Neuronal stem cell (in vitro differentiated cells): ENCODE measurements around the gene USP33.

Source experiments
- DNase-seq: peaks from one replicate; pipeline ENCODE4 v3.0.0-alpha.2; 2013; ENCODE audit warnings: low spot score
- H2AFZ ChIP-seq: one replicate; pipeline ENCODE4 v1.6.1; 2013; ENCODE audit warnings: mild to moderate bottlenecking, low read length, inconsistent platforms
- H2AK5ac ChIP-seq: 2 replicates; pipeline ENCODE4 v1.6.1; 2013; ENCODE audit warnings: low read depth, mild to moderate bottlenecking, inconsistent platforms, low read length, moderate library complexity, mixed read lengths
- H2BK120ac ChIP-seq: 2 replicates; pipeline ENCODE4 v1.6.1; 2013; ENCODE audit warnings: low read depth, mild to moderate bottlenecking, inconsistent platforms, low read length, moderate library complexity, mixed read lengths
- H2BK12ac ChIP-seq: one replicate; pipeline ENCODE4 v1.6.1; 2013; ENCODE audit warnings: low read length, inconsistent platforms
- H2BK15ac ChIP-seq: 2 replicates; pipeline ENCODE4 v1.6.1; 2013; ENCODE audit warnings: mild to moderate bottlenecking, low read length, inconsistent platforms, mixed read lengths
- H2BK5ac ChIP-seq: one replicate; pipeline ENCODE4 v1.6.1; 2013; ENCODE audit warnings: inconsistent platforms, mild to moderate bottlenecking, low read length, moderate library complexity
- H3K14ac ChIP-seq: one replicate; pipeline ENCODE4 v1.6.1; 2013; ENCODE audit warnings: low read length, inconsistent platforms
- H3K18ac ChIP-seq: 2 replicates; pipeline ENCODE4 v1.6.1; 2013; ENCODE audit warnings: low read length, inconsistent platforms
- H3K23ac ChIP-seq: 2 replicates; pipeline ENCODE4 v1.6.1; 2013; ENCODE audit warnings: low read depth, mild to moderate bottlenecking, mixed read lengths, low read length, inconsistent platforms; ENCODE audit not compliant: poor library complexity
- H3K27ac ChIP-seq: replicated peaks from 3 replicates; pipeline ENCODE4 v1.5.1; 2013; ENCODE audit warnings: low read length, inconsistent platforms
- H3K27me3 ChIP-seq, 3 experiments: 2 replicates each; pipeline ENCODE4 v1.6.1; 2013; ENCODE audit warnings: low read length in 3 of 3, mild to moderate bottlenecking in 2 of 3, inconsistent platforms in 1 of 3, low read depth in 1 of 3, mixed read lengths in 1 of 3, moderate library complexity in 1 of 3; ENCODE audit not compliant: control insufficient read depth in 3 of 3, insufficient read depth in 3 of 3
- H3K36me3 ChIP-seq, 2 donors: replicated peaks in 1 of 2; 2 replicates each; pipeline ENCODE4 v1.6.1; 2013; ENCODE audit warnings: low read length in 2 of 2; ENCODE audit not compliant: control insufficient read depth in 2 of 2, insufficient read depth in 2 of 2
- H3K4ac ChIP-seq: 2 replicates; pipeline ENCODE4 v1.6.1; 2013; ENCODE audit warnings: inconsistent platforms, mild to moderate bottlenecking, low read length, moderate library complexity
- H3K4me1 ChIP-seq, 2 donors: 1 replicate in 1 of 2; 2 replicates in 1 of 2; pipeline ENCODE4 v1.6.1; 2013; ENCODE audit warnings: low read length in 2 of 2, low read depth in 1 of 2; ENCODE audit not compliant: control insufficient read depth in 2 of 2, insufficient read depth in 1 of 2
- H3K4me2 ChIP-seq: one replicate; pipeline ENCODE4 v1.6.1; 2013; ENCODE audit warnings: mild to moderate bottlenecking, low read length, inconsistent platforms; ENCODE audit not compliant: insufficient read depth, poor library complexity, severe bottlenecking
- H3K4me3 ChIP-seq, 2 donors: 2 replicates each; pipeline ENCODE4 v1.5.1; 2013; ENCODE audit warnings: low read length in 2 of 2, mild to moderate bottlenecking in 2 of 2, inconsistent platforms in 1 of 2, moderate library complexity in 1 of 2
- H3K79me1 ChIP-seq: one replicate; pipeline ENCODE4 v1.6.1; 2013; ENCODE audit warnings: low read depth, mild to moderate bottlenecking, inconsistent platforms, low read length, moderate library complexity
- H3K9ac ChIP-seq: one replicate; pipeline ENCODE4 v1.6.1; 2013; ENCODE audit warnings: mild to moderate bottlenecking, low read depth, low read length, inconsistent platforms; ENCODE audit not compliant: poor library complexity
- H3K9me3 ChIP-seq, 2 donors: replicated peaks in 1 of 2; 2 replicates each; pipeline versions ENCODE3 to v1.6.1; 2013; ENCODE audit warnings: low read length in 2 of 2, mild to moderate bottlenecking in 2 of 2, inconsistent platforms in 1 of 2, low read depth in 1 of 2, mixed read lengths in 1 of 2, moderate library complexity in 1 of 2; ENCODE audit not compliant: control insufficient read depth in 2 of 2, insufficient read depth in 1 of 2
- H4K8ac ChIP-seq: one replicate; pipeline ENCODE4 v1.6.1; 2013; ENCODE audit warnings: low read depth, mild to moderate bottlenecking, inconsistent platforms, low read length, moderate library complexity
- H4K91ac ChIP-seq: one replicate; pipeline ENCODE4 v1.6.1; 2013; ENCODE audit warnings: low read length, low read depth, mild to moderate bottlenecking, inconsistent platforms; ENCODE audit not compliant: poor library complexity
- WGBS, 2 donors: extraction: QIAGEN DNeasy Blood & Tissue Kit; methylation state at CpG; one replicate each; pipeline ENCODE4 v1.1.7; 2013; ENCODE audit warnings: missing lambda C conversion rate in 2 of 2, mixed read lengths in 1 of 2; ENCODE audit not compliant: insufficient read length in 2 of 2, insufficient replicate concordance in 1 of 2; ENCODE audit errors: extremely low coverage in 2 of 2; 5-methylcytosine and 5-hydroxymethylcytosine counted together

The USP33 gene

GRCh38 chr1:77658271-77658670 is 101.4 kb downstream of the USP33 start:
- Histone ChIP-seq H2AFZ (no peak overlapping the region), H3K18ac (no peak overlapping the region), H3K14ac (no peak overlapping the region), H3K4me1 (no peaks in the 10 kb centered on the region), H2BK5ac (no peak overlapping the region), H2AK5ac (no peak overlapping the region), H3K4me2 (no peak overlapping the region), H3K27me3 (no peaks in the 10 kb centered on the region), H3K9me3 (peaks cover 0 to 3% of the 10 kb centered on the region in 2 donors), H2BK15ac (no peak overlapping the region), H4K91ac (no peak overlapping the region), H2BK12ac (no peak overlapping the region), H4K8ac (no peak overlapping the region), H3K27ac (no peak overlapping the region), H3K4ac (no peak overlapping the region), H3K36me3 (peaks cover 1 to 10% of the 10 kb centered on the region in 2 donors), H3K4me3 (no peak overlapping the region), H3K79me1 (peaks cover 5% of the 10 kb centered on the region), H3K23ac (no peak overlapping the region), H3K9ac (no peak overlapping the region), H2BK120ac (no peak overlapping the region)
- no CpG with 5 or more reads among the region's 6 CpGs for WGBS, 2 donors
- DNase-seq, result no peak

DNA sequence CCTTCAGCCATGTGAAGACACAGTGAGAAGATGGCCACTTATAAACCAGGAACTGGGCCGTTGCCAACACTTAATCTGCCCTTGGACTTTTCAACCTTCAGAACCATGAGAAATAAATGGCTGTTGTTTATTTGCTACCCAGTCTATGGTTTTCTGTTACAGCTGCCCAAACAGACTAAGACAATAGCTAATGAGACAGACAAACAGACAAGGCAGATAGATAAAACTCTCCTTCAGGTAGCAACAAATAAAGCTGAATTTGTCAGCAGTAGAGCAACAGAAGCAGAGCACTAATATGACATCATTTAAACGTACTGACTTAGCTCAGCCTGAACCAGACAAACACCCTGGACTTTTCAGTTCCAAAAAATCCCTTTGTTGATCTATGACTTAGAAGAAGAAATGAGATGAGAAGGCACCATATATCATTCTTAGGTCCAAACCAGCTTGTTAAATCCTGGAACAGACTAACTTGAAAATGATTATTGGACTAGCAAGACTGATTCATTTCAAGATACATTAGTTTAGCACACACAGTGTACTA is 104.1 kb downstream of the USP33 start:
- Histone ChIP-seq H3K18ac (no peak overlapping the region), H3K23ac (no peak overlapping the region), H3K4me3 (no peak overlapping the region), H3K4me1 (no peaks in the 10 kb centered on the region), H2BK15ac (no peak overlapping the region), H3K4me2 (no peak overlapping the region), H3K27ac (no peak overlapping the region), H2BK5ac (no peak overlapping the region), H3K4ac (no peak overlapping the region), H2AFZ (no peak overlapping the region), H2BK12ac (no peak overlapping the region), H2AK5ac (no peak overlapping the region), H4K91ac (no peak overlapping the region), H2BK120ac (no peak overlapping the region), H3K14ac (no peak overlapping the region), H4K8ac (no peak overlapping the region), H3K36me3 (peaks cover 0 to 20% of the 10 kb centered on the region in 2 donors), H3K79me1 (peaks cover 6% of the 10 kb centered on the region), H3K27me3 (no peaks in the 10 kb centered on the region), H3K9me3 (peaks cover 4 to 14% of the 10 kb centered on the region in 2 donors), H3K9ac (no peak overlapping the region)
- no peak for DNase-seq
- WGBS, 2 donors, result no CpG with 5 or more reads among the region's 2 CpGs

DNA sequence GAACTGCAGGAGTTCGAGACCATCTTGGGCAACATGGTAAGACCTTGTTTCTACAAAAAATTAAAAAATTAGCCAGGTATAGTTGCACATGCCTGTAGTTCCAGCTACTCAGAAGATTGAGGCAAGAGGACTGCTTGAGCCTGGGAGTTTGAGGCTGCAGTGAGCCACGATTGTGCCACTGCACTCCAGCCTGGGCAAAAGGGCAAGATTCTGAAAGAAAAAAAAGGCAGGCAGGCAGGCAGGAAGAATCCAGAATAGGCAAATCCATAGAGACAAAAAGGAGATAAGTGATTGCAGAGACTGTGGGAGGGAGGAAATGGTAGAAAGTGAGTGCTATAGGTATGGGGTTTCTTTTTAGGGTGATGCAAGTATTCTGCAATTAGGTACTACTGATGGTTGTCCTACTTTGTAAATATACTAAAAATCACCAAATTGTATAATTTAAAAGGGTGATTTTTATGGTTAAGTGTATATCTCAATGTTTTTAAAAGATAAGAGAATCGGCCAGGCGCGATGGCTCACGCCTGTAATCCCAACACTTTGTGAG is 106.6 kb downstream of the USP33 start:
- WGBS, 2 donors, result no CpG with 5 or more reads among the region's 6 CpGs
- Histone ChIP-seq H3K18ac (no peak overlapping the region), H4K91ac (no peak overlapping the region), H3K4ac (no peak overlapping the region), H2BK120ac (no peak overlapping the region), H3K36me3 (peaks cover 0 to 20% of the 10 kb centered on the region in 2 donors), H2BK15ac (no peak overlapping the region), H2AK5ac (no peak overlapping the region), H3K79me1 (peaks cover 7% of the 10 kb centered on the region), H3K9ac (no peak overlapping the region), H3K9me3 (peaks cover 4 to 24% of the 10 kb centered on the region in 2 donors), H3K27ac (no peak overlapping the region), H3K4me3 (no peak overlapping the region), H3K4me2 (no peak overlapping the region), H3K14ac (no peak overlapping the region), H2BK12ac (no peak overlapping the region), H4K8ac (no peak overlapping the region), H3K4me1 (no peaks in the 10 kb centered on the region), H3K23ac (no peak overlapping the region), H2AFZ (no peak overlapping the region), H2BK5ac (no peak overlapping the region), H3K27me3 (no peaks in the 10 kb centered on the region)
- no peak for DNase-seq

GRCh38 chr1:77652268-77652667 is 107.4 kb downstream of the USP33 start:
- no peak overlapping the region for H2BK5ac ChIP-seq
- no peak overlapping the region for H4K91ac ChIP-seq
- no peak overlapping the region for H3K4ac ChIP-seq
- H3K27ac ChIP-seq, result no peak overlapping the region
- no peak overlapping the region for H3K9ac ChIP-seq
- H3K79me1 ChIP-seq, result peaks cover 7% of the 10 kb centered on the region
- H3K23ac ChIP-seq, result no peak overlapping the region
- no peak overlapping the region for H3K14ac ChIP-seq
- no peaks in the 10 kb centered on the region for H3K27me3 ChIP-seq
- H2AK5ac ChIP-seq, result no peak overlapping the region
- no peak overlapping the region for H2BK12ac ChIP-seq
- H3K18ac ChIP-seq, result no peak overlapping the region
- H2AFZ ChIP-seq, result no peak overlapping the region
- H2BK15ac ChIP-seq, result no peak overlapping the region
- H3K4me2 ChIP-seq, result no peak overlapping the region
- no peaks in the 10 kb centered on the region for H3K4me1 ChIP-seq
- peaks cover 4 to 27% of the 10 kb centered on the region in 2 donors for H3K9me3 ChIP-seq
- no peak overlapping the region for H4K8ac ChIP-seq
- H2BK120ac ChIP-seq, result no peak overlapping the region
- H3K36me3 ChIP-seq, result peaks cover 0 to 22% of the 10 kb centered on the region in 2 donors
- H3K4me3 ChIP-seq, result no peak overlapping the region
- no peak for DNase-seq
